RCC 7860 (cell line): ENCODE data around the gene CACNB2.
A peak's percentile ranks its signal among the peaks of the same experiment; 100 is the strongest.

ENCODE experiments used
- DNase-seq: peaks from one replicate; pipeline ENCODE4 v3.0.0-alpha.2; 2015; ENCODE audit warnings: low spot score
- FAIRE-seq: peaks from 2 replicates; lab custom pipeline; 2012; peaks lifted over from hg19 to GRCh38; lab: Jason Lieb, UNC

The CACNB2 gene

GRCh38 chr10:18224626-18225445 lies 84.6 kb downstream of the CACNB2 start:
- FAIRE-seq = no peak

GRCh38 chr10:18226336-18226735 lies 86.1 kb downstream of the CACNB2 start:
- no peak for DNase-seq
- no peak for FAIRE-seq

More at GRCh38 chr10:18224626-18225445, 84.6 kb downstream of the CACNB2 start:
- no peak for DNase-seq

GRCh38 chr10:18229826-18230225 lies 89.6 kb downstream of the CACNB2 start:
- DNase-seq (peak; percentile 55), FAIRE-seq (peak; percentile 5)

- DNase-seq = no peak
- FAIRE-seq = no peak
These were observed 90.6 kb downstream of the CACNB2 start for GRCh38 chr10:18230794-18231193.

- FAIRE-seq (no peak), DNase-seq (no peak)
These were observed 91.3 kb downstream of the CACNB2 start for GRCh38 chr10:18231480-18231879.

- DNase-seq (peak; percentile 37), FAIRE-seq (no peak)
These were observed 93.6 kb downstream of the CACNB2 start for GRCh38 chr10:18233775-18234174.

- DNase-seq (no peak), FAIRE-seq (no peak)
These were observed 95.3 kb downstream of the CACNB2 start for GRCh38 chr10:18235477-18235876.

- FAIRE-seq (no peak), DNase-seq (no peak)
These were observed 96.5 kb downstream of the CACNB2 start for GRCh38 chr10:18236756-18237155.

- DNase-seq = no peak
- FAIRE-seq = peak; percentile 51
These were observed 98.8 kb downstream of the CACNB2 start for GRCh38 chr10:18238870-18239485.

GRCh38 chr10:18240185-18240882 lies 100.1 kb downstream of the CACNB2 start:
- FAIRE-seq = no peak
- DNase-seq = no peak

GRCh38 chr10:18246967-18247366 lies 106.7 kb downstream of the CACNB2 start:
- no peak for FAIRE-seq
- DNase-seq = no peak

- no peak for DNase-seq
- no peak for FAIRE-seq
These were observed 111.9 kb downstream of the CACNB2 start for GRCh38 chr10:18252086-18252485.

GRCh38 chr10:18254086-18254485 lies 113.9 kb downstream of the CACNB2 start:
- no peak for DNase-seq
- FAIRE-seq = no peak

- FAIRE-seq (no peak), DNase-seq (no peak)
These were observed 114.5 kb downstream of the CACNB2 start for GRCh38 chr10:18254692-18255091.

- DNase-seq = no peak
- no peak for FAIRE-seq
These were observed 120.2 kb downstream of the CACNB2 start for GRCh38 chr10:18260310-18260922.

GRCh38 chr10:18261063-18261610 lies 120.9 kb downstream of the CACNB2 start:
- DNase-seq = no peak
- no peak for FAIRE-seq

- DNase-seq = no peak
- no peak for FAIRE-seq
These were observed 121.6 kb downstream of the CACNB2 start for GRCh38 chr10:18261768-18262231.

- DNase-seq (no peak), FAIRE-seq (no peak)
These were observed 124.3 kb downstream of the CACNB2 start for GRCh38 chr10:18264466-18265050.

GRCh38 chr10:18268005-18268404 lies 127.8 kb downstream of the CACNB2 start:
- DNase-seq (no peak), FAIRE-seq (no peak)

GRCh38 chr10:18271491-18271890 lies 131.3 kb downstream of the CACNB2 start:
- DNase-seq (no peak), FAIRE-seq (no peak)
